Activated naive CD4-positive, alpha-beta T cell treated with anti-CD3 and anti-CD28 coated beads, Interleukin-2, amount 50 U/mL, for 72 hours (primary cell): ENCODE measurements around the gene LIAS. TPM values are rescaled to one million over a fixed set of nuclear protein-coding genes. Genes with fewer than 3 reads are reported as not detected.
"Not testable (repeated sequence)": the region's sequence is repeated elsewhere in the genome, so short reads cannot be mapped to it uniquely, and the experiment has no call there.

Source experiments
- ATAC-seq, 2 donors: fragments of 150-1000 bp; cut with Tn5 transposase; 2 replicates each; pipeline ENCODE4 v1.10.0; 2021; ENCODE audit warnings: mild to moderate bottlenecking in 2 of 2, moderate library complexity in 2 of 2
- DNase-seq, 2 donors: peaks; one replicate each; pipeline ENCODE4 v3.0.0; 2021 to 2022; ENCODE audit warnings: low spot score in 2 of 2
- H3K27ac Mint-ChIP-seq, 2 donors: one replicate each; pipeline ENCODE4 v1.8.0; 2022; ENCODE audit warnings: mild to moderate bottlenecking in 2 of 2, mixed read lengths in 2 of 2
- H3K36me3 Mint-ChIP-seq, 2 donors: one replicate each; pipeline ENCODE4 v1.8.0; 2022; ENCODE audit warnings: mixed read lengths in 2 of 2
- H3K9me3 Mint-ChIP-seq, 2 donors: one replicate each; pipeline ENCODE4 v1.8.0; 2022; ENCODE audit warnings: mixed read lengths in 2 of 2
- total RNA-seq, 2 donors: library from RNA; stranded (reverse); gene quantifications; one replicate each; pipeline ENCODE4 v1.2.3, GENCODE V29; 2022

The LIAS gene
- total RNA-seq, 2 donors from 2014 or later: 23.2 to 40.2 TPM

DNA sequence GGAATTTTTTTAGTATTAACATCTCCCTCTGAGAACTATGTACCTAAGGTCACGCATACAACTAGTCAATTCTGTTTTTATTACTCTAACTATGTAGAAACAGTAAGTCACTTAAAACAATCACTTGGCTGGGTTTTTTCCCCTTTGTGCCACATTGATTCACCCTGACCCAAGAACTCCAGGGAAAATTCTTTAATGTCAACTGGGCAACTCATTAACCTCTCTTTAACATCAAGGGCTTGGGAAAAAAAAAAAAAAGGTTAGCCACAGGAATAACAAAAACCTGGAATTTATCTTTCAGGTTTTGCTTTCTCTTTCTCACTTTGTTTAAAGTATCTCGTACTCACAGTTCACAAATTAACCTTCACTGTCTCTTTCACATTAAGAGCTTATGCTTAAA is 8.2 kb upstream of the LIAS start:
- Mint-ChIP-seq H3K9me3 (no peaks in the 10 kb centered on the region), H3K27ac (peak overlapping the region in 1 of 2 donors; percentile 78), H3K36me3 (peaks cover 27 to 38% of the 10 kb centered on the region in 2 donors)
- ATAC-seq (no peak), DNase-seq (no peak)

DNA sequence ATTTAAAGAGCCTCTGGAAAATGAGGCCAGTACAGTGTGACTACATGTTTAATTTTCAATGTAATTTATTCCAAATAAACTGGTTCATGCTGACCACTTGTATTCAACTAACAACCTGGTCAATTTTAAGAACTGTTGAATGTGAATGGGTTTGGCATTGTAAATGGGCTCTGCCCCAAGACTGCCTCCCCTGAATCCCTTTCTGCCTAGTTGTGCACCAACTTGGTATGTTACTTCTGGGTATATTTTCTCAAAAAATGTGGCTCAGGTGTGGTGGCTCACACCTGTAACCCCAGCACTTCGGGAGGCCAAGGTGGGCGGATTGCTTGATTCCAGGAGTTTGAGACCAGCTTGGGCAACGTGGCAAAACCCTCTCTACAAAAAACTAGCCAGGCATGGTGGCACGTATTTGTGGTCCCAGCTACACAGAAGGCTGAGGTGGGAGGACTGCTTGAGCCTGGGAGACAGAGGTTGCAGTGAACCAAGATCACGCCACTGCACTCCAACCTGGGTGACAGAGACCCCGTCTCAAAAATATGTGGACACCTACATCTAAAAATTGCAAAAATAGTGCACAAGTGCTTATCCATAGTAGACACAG is 7.3 kb upstream of the LIAS start:
- no peak for DNase-seq
- Mint-ChIP-seq H3K36me3 (peaks cover 28 to 47% of the 10 kb centered on the region in 2 donors), H3K27ac (peak overlapping the region; percentile 41 to 86), H3K9me3 (no peaks in the 10 kb centered on the region)
- no peak for ATAC-seq

DNA sequence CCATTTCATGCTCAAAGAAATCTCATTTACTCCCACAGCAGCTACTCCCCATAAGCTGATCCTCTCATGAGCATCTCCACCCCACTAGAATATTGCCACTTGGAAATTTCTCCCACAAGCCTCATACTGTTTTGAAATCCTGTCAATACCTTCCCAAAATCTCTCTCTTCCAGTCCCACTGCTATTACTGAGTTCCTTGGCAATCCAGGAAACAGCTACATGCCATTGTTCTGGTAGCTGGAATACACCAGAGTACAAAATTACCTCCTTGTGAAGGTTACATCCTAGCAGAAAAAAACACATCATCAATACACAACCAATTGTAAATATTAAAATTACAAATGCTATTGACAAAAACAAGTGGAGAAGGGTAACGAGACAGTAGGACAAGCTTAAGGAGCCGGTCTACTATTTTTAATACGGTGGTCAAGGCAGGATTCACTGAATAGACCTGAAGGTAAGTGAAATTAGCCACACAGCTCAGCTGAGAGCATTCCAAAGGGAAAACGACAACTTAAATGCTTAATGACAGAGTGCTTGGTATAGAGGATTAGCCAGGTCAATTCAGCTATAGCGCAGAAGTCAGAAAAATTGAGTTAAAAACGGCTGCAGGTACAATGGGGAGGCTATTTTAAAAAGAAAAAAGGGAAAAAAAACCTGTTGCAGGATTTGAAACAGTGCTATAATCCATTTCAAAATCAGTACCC is 6.5 kb upstream of the LIAS start:
- DNase-seq (no peak), ATAC-seq (no peak)
- H3K9me3 Mint-ChIP-seq: no peaks in the 10 kb centered on the region
- peak overlapping the region; percentile 41 to 86 for H3K27ac Mint-ChIP-seq
- peaks cover 36 to 55% of the 10 kb centered on the region in 2 donors for H3K36me3 Mint-ChIP-seq

DNA sequence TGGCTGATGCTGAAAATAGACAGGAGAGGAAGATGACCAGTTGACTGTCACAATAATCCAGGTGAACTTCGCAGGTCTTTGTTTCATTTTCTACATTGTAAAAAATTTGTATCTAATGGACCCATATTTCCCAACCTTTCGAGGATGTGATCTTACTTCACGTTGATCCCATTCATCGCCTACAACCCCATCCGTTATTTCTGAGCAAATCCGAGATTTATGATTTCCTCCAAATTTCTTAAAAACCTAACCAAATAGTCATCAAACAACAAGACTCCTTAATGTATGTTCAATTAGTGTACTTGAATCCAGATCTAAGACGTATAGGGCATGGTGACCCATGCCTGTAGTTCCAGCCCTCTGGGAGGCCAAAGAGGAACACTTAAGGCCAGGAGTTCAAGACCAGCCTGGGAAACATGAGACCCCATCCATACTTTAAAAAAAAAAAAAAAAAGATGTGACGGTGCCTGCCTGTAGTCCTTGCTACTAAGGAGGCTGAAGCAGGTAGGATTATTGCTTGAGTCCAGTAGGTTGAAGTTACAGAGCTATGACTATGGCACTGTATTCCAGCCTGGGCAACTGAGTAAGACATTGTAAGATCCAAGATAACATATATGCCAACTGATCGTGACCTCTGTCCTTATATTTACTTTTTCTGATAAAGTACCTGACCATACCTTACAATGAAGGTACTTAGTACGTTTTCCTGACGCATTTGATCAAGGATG is 5.8 kb upstream of the LIAS start:
- H3K27ac Mint-ChIP-seq: peak overlapping the region in 1 of 2 donors; percentile 41
- peak in 1 of 2 donors; percentile 20 for ATAC-seq

DNA sequence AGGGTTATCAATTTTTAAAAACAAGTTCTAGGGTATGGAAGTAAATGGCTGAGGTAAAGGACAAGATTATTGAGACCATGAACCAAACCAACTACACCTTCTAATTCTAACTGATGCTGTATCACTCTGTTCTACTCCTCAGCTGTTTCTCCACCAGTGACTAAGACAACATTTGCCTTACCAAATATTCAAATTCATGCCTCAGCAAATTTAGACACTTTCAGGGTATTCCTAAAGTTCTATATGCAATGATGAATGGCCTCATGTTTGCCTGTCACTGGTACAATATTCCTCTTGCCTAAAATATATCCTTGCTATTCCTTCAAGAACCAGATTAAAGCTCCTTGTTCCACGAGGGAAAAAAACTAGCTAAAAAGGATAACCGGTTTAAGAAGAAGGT is 5.1 kb upstream of the LIAS start:
- ATAC-seq (no peak), DNase-seq (no peak)
- peak overlapping the region in 1 of 2 donors; percentile 65 for H3K27ac Mint-ChIP-seq
- H3K9me3 Mint-ChIP-seq: no peaks in the 10 kb centered on the region
- H3K36me3 Mint-ChIP-seq: peaks cover 51 to 69% of the 10 kb centered on the region in 2 donors

More for the DNA sequence above, 5.8 kb upstream of the LIAS start:
- H3K36me3 Mint-ChIP-seq: peaks cover 43 to 62% of the 10 kb centered on the region in 2 donors
- no peak for DNase-seq
- H3K9me3 Mint-ChIP-seq: no peaks in the 10 kb centered on the region

DNA sequence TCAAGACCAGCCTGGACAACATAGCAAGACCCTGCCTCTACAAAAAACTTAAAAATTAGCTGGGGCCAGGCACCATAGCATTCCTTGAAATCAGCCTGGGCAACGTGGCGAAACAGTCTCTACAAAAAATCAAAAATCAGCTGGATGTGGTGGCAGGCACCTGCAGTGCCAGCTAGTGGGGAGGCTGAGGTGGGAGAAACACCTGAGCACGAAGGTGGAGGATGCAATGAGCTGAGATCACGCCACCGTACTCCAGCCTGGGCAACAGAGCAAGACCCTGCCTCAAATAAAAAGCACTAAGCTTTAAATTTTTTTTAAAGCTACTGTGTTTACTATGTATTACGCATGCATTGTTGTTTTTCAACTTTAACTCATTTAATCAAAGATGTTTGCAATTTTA is 3.4 kb upstream of the LIAS start:
- ATAC-seq: no peak

DNA sequence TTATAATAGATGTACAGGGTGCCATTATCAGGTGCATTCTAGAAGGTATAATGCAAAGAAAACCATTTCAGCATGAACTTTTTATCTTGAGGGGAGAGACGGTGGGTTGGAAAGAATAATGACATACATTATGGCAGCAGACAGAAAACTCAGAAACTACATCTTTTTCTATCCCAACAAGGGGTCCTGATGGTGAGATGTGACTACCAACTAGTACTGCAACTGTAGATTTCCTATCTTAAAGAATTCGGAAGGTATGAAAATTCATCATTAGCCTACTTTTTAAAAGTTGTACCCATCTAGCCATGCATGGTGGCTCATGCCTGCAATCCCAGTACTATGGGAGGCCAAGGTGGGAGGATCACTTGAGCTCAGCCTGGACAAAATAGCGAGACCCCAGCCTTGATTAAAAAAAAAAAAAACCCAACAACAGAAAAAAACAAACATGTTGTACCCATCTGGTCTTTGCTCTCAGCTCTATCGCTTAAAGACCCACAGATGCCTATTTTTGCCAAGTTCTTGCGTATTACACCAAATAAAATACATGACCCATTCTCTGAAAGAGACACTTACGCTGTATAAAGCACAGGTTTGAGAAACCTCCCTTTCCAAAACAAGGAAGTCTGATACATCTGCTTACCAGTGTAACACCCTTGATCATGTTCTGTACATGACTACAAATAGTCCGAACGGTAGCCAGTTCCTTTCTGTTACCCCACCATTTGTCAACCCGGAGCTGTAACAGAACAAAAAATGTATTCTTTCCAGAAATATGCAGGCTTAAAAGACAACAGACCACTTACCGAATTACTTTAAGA is 1.7 kb upstream of the LIAS start:
- DNase-seq: no peak
- Mint-ChIP-seq H3K27ac (peak overlapping the region; percentile 99), H3K36me3 (peaks cover 51 to 72% of the 10 kb centered on the region in 2 donors), H3K9me3 (no peaks in the 10 kb centered on the region)
- no peak for ATAC-seq

More for the DNA sequence above, 3.4 kb upstream of the LIAS start:
- Mint-ChIP-seq H3K9me3 (no peaks in the 10 kb centered on the region), H3K27ac (peak overlapping the region in 1 of 2 donors; percentile 44), H3K36me3 (peaks cover 56 to 77% of the 10 kb centered on the region in 2 donors)
- no peak for DNase-seq

DNA sequence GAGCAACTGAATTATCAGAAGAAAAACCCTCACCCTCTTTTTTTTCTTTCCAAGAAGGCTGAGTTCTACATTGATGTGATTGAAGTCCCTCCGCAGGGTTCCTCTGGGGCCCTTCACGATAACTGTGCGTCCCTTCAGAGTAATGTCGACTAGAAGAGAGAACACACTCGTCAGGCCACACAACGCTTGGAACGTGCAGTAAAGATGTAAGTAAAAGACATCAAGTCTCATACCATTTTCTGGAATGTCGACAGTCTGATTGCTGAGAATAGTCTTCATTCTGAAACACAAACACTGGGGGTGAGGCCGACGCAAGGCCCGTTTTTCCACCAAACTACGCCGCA is 723 bp upstream of the LIAS start:
- Mint-ChIP-seq H3K27ac (peak overlapping the region; percentile 99), H3K36me3 (peaks cover 42 to 64% of the 10 kb centered on the region in 2 donors)
- not testable (repeated sequence) for DNase-seq, H3K9me3 Mint-ChIP-seq, ATAC-seq

DNA sequence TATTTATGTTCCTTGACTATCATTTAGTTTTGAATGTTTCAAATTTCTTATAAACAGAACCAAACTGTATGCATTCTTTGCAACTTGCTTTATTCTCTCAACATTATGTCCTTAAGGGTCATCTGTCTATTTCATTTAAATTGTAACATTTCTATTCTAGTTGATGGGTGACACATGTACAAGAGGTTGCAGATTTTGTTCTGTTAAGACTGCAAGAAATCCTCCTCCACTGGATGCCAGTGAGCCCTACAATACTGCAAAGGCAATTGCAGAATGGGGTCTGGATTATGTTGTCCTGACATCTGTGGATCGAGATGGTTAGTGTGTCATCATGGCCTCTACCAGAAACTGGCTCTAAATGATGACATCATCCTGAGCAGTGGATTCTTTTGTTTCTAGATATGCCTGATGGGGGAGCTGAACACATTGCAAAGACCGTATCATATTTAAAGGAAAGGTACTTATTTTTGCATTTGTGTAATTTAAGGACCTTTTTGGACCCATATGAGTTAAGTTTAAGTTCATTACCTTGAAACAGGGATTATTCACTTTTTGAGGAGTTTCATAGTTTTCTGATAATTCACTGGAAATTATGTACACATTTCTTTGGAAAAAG is 6.1 kb downstream of the LIAS start:
- DNase-seq (no peak), ATAC-seq (peak; percentile 40 to 76)
- no peaks in the 10 kb centered on the region for H3K9me3 Mint-ChIP-seq
- H3K36me3 Mint-ChIP-seq: peaks cover 0 to 9% of the 10 kb centered on the region in 2 donors
- H3K27ac Mint-ChIP-seq: peak overlapping the region in 1 of 2 donors; percentile 6

DNA sequence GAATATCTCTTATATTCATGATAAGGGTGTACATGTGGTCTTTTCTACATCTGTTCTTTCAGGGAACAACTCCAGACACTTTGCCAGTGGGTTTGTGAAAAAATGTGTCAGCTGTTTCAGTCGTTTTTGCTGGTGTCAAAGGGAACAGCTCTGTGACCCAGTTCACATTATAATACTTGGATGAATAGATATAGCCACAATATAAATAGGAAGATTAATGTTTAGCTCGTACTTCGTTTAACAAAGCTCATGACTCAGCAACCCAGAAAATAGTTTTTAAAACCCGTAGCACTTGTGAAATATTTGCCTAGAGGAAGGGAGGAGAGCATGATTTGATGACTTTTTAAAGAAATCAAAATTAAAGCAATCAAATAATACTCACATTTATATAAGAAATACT is 7.9 kb downstream of the LIAS start:
- Mint-ChIP-seq H3K9me3 (no peaks in the 10 kb centered on the region), H3K27ac (peak overlapping the region in 1 of 2 donors; percentile 55), H3K36me3 (peaks cover 0 to 9% of the 10 kb centered on the region in 2 donors)
- no peak for DNase-seq
- ATAC-seq: no peak

DNA sequence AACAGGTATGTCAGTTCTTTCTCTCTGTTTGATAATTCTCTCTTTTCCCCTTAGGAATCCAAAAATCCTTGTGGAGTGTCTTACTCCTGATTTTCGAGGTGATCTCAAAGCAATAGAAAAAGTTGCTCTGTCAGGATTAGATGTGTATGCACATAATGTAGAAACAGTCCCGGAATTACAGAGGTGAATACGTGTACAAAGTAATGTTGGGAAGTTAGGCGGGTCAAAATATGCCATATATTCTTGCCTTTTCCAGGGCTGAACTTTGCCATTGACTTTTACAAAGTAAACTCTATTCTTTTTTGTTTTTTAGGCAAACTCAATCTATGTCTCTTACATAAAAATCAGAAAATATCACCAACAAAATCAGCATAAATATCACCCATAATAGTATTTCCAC is 8.6 kb downstream of the LIAS start:
- no peak for ATAC-seq
- peaks cover 0 to 9% of the 10 kb centered on the region in 2 donors for H3K36me3 Mint-ChIP-seq
- no peaks in the 10 kb centered on the region for H3K9me3 Mint-ChIP-seq

DNA sequence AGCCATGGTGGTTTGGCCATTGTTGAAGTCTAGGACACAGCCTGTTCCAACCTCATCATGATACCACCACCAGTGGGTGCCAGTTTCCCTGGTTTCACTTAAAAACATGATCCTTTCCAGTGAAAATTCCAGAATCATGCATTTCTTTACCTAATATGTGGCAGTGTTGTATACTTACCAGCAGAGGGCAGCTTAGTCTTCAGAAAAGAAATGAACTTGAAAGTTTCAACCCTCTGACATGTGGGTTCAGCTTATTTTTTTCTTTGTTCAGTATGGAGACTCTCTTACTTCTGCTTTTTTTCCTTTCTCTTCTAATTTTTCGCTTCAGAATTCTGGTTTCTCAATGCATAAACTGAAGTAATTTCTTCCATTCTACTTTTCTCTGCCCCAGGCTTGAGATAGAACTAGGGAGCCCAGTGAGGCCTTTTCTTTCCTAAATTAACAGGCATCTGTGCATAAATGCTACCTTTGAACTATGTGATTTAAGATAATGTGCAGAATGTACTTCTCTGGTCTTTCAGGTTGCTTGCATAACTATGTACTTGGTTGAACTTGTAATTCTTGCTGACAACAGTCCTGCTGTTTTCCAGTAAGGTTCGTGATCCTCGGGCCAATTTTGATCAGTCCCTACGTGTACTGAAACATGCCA is 10.7 kb downstream of the LIAS start:
- Mint-ChIP-seq H3K27ac (peak overlapping the region in 1 of 2 donors; percentile 74), H3K36me3 (no peaks in the 10 kb centered on the region), H3K9me3 (no peaks in the 10 kb centered on the region)
- DNase-seq: no peak
- ATAC-seq: peak; percentile 52 to 58

More for the DNA sequence above, 8.6 kb downstream of the LIAS start:
- no peak overlapping the region for H3K27ac Mint-ChIP-seq
- no peak for DNase-seq

DNA sequence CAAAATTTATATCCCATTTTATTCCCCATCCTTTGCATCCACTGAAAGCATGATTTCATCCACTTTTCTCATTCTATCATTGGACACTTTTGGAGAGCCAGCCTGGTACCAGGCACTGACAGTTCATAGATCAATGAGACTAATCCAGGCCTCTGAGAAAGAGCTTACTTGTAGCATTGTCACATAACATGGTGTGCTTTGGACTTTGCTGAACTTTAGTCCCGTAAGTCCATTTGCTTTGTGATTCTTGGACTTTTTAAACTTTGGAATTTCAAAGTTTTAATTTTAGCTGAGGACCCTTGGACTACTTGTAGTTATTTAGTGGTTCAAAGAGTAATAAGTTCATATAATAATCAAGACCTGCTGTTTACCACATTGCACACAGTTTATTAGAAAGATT is 11.5 kb downstream of the LIAS start:
- DNase-seq: no peak
- no peak overlapping the region for H3K27ac Mint-ChIP-seq

DNA sequence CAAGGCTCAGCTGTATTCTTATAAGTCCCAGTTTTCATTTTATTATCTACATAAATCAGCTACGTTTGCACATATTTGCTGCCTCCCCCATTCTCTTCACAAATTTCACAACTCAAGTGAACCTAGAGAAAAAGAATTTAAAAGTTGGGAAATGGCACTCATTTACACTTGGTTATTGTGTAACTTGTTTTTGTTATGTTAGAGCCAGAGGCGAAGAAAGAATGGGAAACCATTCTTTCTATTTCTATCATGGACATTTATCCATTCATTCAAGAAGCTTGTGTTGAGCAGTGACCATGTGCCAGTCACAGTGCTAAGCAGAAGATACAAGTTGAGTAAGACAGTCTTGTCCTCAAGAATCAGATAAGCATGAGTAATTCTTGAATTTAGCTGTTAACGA is 13.5 kb downstream of the LIAS start:
- no peaks in the 10 kb centered on the region for H3K36me3 Mint-ChIP-seq
- no peaks in the 10 kb centered on the region for H3K9me3 Mint-ChIP-seq
- ATAC-seq (no peak), DNase-seq (no peak)
- H3K27ac Mint-ChIP-seq: no peak overlapping the region

More for the DNA sequence above, 11.5 kb downstream of the LIAS start:
- ATAC-seq: no peak
- Mint-ChIP-seq H3K36me3 (no peaks in the 10 kb centered on the region), H3K9me3 (no peaks in the 10 kb centered on the region)

DNA sequence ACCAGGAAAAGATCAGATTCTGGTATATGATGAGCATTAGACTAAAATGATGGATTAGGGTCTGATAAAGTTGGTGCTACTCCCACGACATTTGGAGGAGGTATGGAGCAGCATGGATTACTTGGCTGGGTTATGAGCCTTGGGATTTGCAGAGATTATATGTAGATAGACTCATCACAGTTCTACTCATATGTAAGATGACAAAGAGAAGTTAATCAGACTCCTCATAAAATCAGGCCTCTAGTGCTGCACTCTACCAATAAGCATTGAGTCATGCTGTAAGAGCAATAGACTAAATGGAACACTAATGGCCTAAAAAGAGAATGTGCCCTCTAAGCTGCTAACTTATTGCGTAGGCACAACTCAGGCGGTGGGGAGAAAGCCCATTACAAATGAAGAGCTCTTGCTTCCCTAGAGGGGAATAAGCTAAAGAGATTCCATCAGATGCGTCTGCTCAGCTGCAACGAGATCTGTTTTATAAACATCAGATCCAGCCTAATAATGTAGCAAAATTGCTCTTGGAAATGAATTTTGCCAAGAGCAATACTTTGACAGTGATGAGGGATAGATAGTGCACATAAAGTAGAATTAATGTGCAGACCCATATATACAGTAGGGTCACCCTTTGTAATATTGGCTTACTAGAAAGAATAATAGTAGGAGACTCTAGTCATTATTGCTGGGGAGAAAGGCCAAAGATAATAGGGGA is 17.5 kb downstream of the LIAS start:
- Mint-ChIP-seq H3K27ac (peak overlapping the region; percentile 4 to 58), H3K36me3 (no peaks in the 10 kb centered on the region), H3K9me3 (no peaks in the 10 kb centered on the region)
- no peak for ATAC-seq
- no peak for DNase-seq
